GM23338 (cell line): ENCODE measurements around the gene RSPH4A.

Experiments
- CREB1 ChIP-seq: fragments of 250-450 bp; sonication (Bioruptor Pico); IDR thresholded peaks from 2 replicates; pipeline ENCODE4 v1.5.0; 2020; ENCODE audit warnings: low read depth, mild to moderate bottlenecking, moderate library complexity
- EZH2 ChIP-seq: fragments of 200-600 bp; sonication (generic); IDR thresholded peaks from one replicate; pipeline ENCODE4 v1.8.0; 2017; ENCODE audit warnings: antibody characterized with exemption, mild to moderate bottlenecking, low read depth; ENCODE audit not compliant: unreplicated experiment
- EZH2phosphoT487 ChIP-seq: fragments of 200-600 bp; sonication (generic); IDR thresholded peaks from one replicate; pipeline ENCODE4 v1.8.1; 2018; ENCODE audit warnings: antibody characterized with exemption; ENCODE audit not compliant: unreplicated experiment
- POLR2AphosphoS5 ChIP-seq: IDR thresholded peaks from 2 replicates; pipeline ENCODE4 v1.6.1; 2016; ENCODE audit warnings: antibody characterized with exemption, low read depth
- ZNF114 ChIP-seq: fragments of 250-450 bp; sonication (Bioruptor Pico); IDR thresholded peaks from 2 replicates; pipeline ENCODE4 v1.5.0; 2020; ENCODE audit warnings: mild to moderate bottlenecking, moderate library complexity
- ZNF462 ChIP-seq: fragments of 250-450 bp; sonication (Bioruptor Pico); IDR thresholded peaks from 2 replicates; pipeline ENCODE4 v1.5.0; 2020; ENCODE audit warnings: mild to moderate bottlenecking, moderate library complexity
- TF ChIP-seq, protein P1 (sequence below), 2 experiments: fragments of 200-600 bp in 1 of 2; sonication (generic) in 1 of 2; conservative IDR thresholded peaks; 2 replicates each; pipeline versions ENCODE4 v1.5.1 to v1.6.1; 2016 to 2017; ENCODE audit warnings: antibody characterized with exemption in 2 of 2, low read depth in 2 of 2, mild to moderate bottlenecking in 2 of 2, moderate library complexity in 1 of 2

- TF ChIP-seq EZH2phosphoT487, result no peak
- TF ChIP-seq EZH2, result no peak
- TF ChIP-seq, protein P1, sequence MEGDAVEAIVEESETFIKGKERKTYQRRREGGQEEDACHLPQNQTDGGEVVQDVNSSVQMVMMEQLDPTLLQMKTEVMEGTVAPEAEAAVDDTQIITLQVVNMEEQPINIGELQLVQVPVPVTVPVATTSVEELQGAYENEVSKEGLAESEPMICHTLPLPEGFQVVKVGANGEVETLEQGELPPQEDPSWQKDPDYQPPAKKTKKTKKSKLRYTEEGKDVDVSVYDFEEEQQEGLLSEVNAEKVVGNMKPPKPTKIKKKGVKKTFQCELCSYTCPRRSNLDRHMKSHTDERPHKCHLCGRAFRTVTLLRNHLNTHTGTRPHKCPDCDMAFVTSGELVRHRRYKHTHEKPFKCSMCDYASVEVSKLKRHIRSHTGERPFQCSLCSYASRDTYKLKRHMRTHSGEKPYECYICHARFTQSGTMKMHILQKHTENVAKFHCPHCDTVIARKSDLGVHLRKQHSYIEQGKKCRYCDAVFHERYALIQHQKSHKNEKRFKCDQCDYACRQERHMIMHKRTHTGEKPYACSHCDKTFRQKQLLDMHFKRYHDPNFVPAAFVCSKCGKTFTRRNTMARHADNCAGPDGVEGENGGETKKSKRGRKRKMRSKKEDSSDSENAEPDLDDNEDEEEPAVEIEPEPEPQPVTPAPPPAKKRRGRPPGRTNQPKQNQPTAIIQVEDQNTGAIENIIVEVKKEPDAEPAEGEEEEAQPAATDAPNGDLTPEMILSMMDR (conservative IDR thresholded peaks at IDR 0.05; ENCODE audit: low read depth in 2 of 2), result no peak
- TF ChIP-seq POLR2AphosphoS5, result no peak
- no peak for TF ChIP-seq CREB1 (CRISPR knock-in tag)
- TF ChIP-seq ZNF462 (CRISPR knock-in tag), result no peak
- no peak for TF ChIP-seq ZNF114 (CRISPR knock-in tag)
These were observed 10.3 kb upstream of the RSPH4A start for GRCh38 chr6:116605935-116606334.
